ENCODE results near the gene CIITA. TPM values are rescaled to one million over a fixed set of nuclear protein-coding genes. Genes with fewer than 3 reads are reported as not detected.

CIITA gene
- total and polyA plus RNA-seq, 10 of the 15 experiments (the other 5 are each of a cell fraction or from before 2014, with no cell fraction given) = 11.5 to 145 (median 49.7) TPM

GRCh38 chr16:10966129-10966528 is 89.1 kb downstream of the CIITA start:
- ChIA-PET RAD21 (ENCODE audit: unreplicated experiment) (interaction anchor here (1.0 to 6.4 kb wide), 21 partner anchors 8 to 440 kb away, joined by 3 to 91 read pairs (median 13); partner anchors contain the start of genes DEXI and SOCS1), CTCF (interaction anchor here (0.7 to 8.4 kb wide), 11 partner anchors 12 to 439 kb away, joined by 3 to 107 read pairs (median 33); partner anchors contain the start of gene SOCS1), SMC1A (ENCODE audit: uncharacterized antibody, unreplicated experiment) (interaction anchor here (0.8 to 5.8 kb wide), 25 partner anchors 9 to 451 kb away, joined by 3 to 83 read pairs (median 6); partner anchors contain the start of gene SOCS1), POLR2A (interaction anchor here (0.9 to 5.5 kb wide), 7 partner anchors 14 to 386 kb away, joined by 3 to 47 read pairs (median 5); partner anchors contain the start of gene SOCS1)
- WGBS (ENCODE audit: insufficient coverage, insufficient replicate concordance, low lambda C conversion rate, missing lambda C conversion rate) = 87% methylated on average over 5 of the region's 5 CpGs
- Histone ChIP-seq H3K9ac (ENCODE audit: control insufficient read depth, insufficient read depth, low read length) (peak overlapping the region; percentile 67), H4K20me1 (ENCODE audit: control insufficient read depth, insufficient read depth) (no peaks in the 10 kb centered on the region), H2AFZ (ENCODE audit: control insufficient read depth, low read depth, low read length) (no peak overlapping the region), H3K4me2 (ENCODE audit: control insufficient read depth, insufficient read depth) (peak overlapping the region; percentile 67), H3K27me3 (replicated peaks in 1 of 2; ENCODE audit: control insufficient read depth in 2 of 2, insufficient read depth in 2 of 2, low read length in 1 of 2) (no peaks in the 10 kb centered on the region), H3K4me1 (ENCODE audit: control insufficient read depth, insufficient read depth, low read length) (peaks cover 35% of the 10 kb centered on the region), H3K4me3 (no peak overlapping the region), H3K27ac (ENCODE audit: control insufficient read depth, insufficient read depth) (peak overlapping the region; percentile 99), H3K79me2 (ENCODE audit: control insufficient read depth, insufficient read depth, low read length) (peaks cover 2% of the 10 kb centered on the region), H3K36me3 (ENCODE audit: control insufficient read depth in 2 of 2, insufficient read depth in 2 of 2, low read length in 1 of 2) (peaks cover 24 to 29% of the 10 kb centered on the region in 2 experiments), H3K9me3 (replicated peaks; ENCODE audit: control insufficient read depth, insufficient read depth, low read length) (no peaks in the 10 kb centered on the region)
- intact Hi-C loops (cut with micrococcal nuclease; ENCODE audit: unreplicated experiment) = loop anchor here (1.0 kb wide), 1 partner anchor 15 kb away; no protein-coding TSS in a partner anchor
- FAIRE-seq (no peak), ATAC-seq (no peak), DNase-seq (ENCODE audit: low read depth, low spot score) (no peak)
- TF ChIP-seq BMI1 (IDR thresholded peaks at IDR 0.05; ENCODE audit: borderline replicate concordance) = 0 out of 2 replicates have a peak, but pooled peaks have one; percentile 22
- TF ChIP-seq, protein P1, sequence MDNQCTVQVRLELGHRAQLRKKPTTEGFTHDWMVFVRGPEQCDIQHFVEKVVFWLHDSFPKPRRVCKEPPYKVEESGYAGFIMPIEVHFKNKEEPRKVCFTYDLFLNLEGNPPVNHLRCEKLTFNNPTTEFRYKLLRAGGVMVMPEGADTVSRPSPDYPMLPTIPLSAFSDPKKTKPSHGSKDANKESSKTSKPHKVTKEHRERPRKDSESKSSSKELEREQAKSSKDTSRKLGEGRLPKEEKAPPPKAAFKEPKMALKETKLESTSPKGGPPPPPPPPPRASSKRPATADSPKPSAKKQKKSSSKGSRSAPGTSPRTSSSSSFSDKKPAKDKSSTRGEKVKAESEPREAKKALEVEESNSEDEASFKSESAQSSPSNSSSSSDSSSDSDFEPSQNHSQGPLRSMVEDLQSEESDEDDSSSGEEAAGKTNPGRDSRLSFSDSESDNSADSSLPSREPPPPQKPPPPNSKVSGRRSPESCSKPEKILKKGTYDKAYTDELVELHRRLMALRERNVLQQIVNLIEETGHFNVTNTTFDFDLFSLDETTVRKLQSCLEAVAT (IDR thresholded peaks at IDR 0.05) = 0 out of 2 replicates have a peak, but pooled peaks have one; percentile 11
- TF ChIP-seq NR2C2 (IDR thresholded peaks at IDR 0.05; ENCODE audit: borderline replicate concordance, control insufficient read depth, insufficient read length, low read depth) = no peak
- TF ChIP-seq POLR2AphosphoS5 (IDR thresholded peaks at IDR 0.05; ENCODE audit: low read length) = peak; percentile 35
- TF ChIP-seq, protein P2, sequence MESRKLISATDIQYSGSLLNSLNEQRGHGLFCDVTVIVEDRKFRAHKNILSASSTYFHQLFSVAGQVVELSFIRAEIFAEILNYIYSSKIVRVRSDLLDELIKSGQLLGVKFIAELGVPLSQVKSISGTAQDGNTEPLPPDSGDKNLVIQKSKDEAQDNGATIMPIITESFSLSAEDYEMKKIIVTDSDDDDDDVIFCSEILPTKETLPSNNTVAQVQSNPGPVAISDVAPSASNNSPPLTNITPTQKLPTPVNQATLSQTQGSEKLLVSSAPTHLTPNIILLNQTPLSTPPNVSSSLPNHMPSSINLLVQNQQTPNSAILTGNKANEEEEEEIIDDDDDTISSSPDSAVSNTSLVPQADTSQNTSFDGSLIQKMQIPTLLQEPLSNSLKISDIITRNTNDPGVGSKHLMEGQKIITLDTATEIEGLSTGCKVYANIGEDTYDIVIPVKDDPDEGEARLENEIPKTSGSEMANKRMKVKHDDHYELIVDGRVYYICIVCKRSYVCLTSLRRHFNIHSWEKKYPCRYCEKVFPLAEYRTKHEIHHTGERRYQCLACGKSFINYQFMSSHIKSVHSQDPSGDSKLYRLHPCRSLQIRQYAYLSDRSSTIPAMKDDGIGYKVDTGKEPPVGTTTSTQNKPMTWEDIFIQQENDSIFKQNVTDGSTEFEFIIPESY (IDR thresholded peaks at IDR 0.05) = no peak
- TF ChIP-seq MTA3 (IDR thresholded peaks at IDR 0.05; ENCODE audit: borderline replicate concordance, low read length) = peak; percentile 62
- no TSS peak for BruUV-seq (replicated peaks)
- in situ Hi-C loops (cut with MboI) = loop anchor here (5.0 to 25.0 kb wide), 6 partner anchors 286 to 1009 kb away; partner anchors contain the start of genes SNN and SNX29
